Measurements from ENCODE around the gene CARM1.
A peak's percentile ranks its signal among the peaks of the same experiment; 100 is the strongest.
"Not testable (repeated sequence)": the region's sequence is repeated elsewhere in the genome, so short reads cannot be mapped to it uniquely, and the experiment has no call there.

The CARM1 gene

DNA sequence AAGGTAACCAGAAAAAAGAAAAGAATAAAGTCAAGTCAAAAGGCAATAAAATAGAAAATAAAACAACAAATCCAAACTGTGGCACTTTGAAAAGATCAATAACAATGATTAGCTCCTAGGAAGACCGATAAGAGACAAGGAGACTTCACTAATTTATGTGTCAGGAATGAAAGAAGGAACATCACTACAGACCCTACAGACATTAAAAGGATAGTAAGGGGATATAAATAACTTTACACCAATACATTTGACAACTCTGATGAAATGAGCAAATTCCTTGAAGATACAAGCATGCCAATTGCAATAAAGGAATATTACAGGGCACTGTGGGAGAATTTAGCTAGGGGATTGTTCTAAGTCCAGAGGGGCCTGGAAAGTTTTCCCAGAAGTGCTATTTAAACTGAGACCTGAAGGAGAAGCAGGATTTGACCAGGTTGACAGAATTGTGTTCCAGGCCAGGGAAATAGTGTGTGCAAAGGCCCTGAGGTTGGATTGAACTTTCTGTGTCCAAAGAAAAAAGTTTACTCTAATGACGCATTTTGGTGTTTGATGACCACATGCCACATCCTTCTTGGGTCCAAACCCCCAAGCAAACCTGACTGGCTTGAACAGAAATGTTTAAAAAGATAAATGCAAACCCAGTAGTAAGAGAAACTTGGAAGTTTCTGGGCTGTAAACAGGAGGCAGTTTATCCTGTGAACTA, 24.7 kb upstream of the CARM1 start:
- DNase-seq (ENCODE audit: low read depth in 2 of 3, low spot score in 2 of 3) = no peak

DNA sequence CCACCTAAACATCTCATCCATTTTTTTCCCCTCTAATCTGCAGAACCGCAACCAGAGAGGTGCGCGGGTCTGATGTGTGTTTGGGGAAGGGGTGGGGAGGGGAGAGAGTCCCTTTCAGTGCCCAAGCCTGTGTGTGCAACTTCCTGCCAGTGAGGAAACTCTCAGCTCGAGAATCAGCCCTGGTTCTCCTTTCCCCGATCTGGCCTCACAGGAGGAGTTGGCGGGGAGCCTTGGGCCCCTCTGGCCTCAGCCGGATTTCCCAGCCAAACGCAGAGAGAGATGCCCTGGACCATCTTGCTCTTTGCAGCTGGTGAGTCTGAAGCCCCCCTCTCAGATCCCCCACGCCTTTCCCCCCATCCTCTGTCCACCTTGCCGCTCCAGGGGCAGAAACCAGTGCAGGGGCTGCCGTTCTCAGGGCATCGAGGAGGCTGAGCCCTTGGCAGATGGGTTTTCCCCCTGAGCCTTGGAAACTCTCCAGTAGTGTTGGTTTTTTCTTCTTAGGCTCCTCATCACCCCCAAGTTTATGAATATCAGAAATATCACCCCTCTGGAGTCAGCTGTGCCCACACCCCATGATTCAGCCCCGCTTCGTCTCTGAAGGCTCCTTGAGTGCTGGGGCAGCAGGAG, 23.0 kb upstream of the CARM1 start, which contains the start of gene C19orf38:
Gene C19orf38 (plus strand): TSS at position 186 of the 627 bp plus-strand sequence. CDS start 94 bp downstream, at position 280.
- DNase-seq (ENCODE audit: low read depth in 2 of 3, low spot score in 2 of 3) = no peak

DNA sequence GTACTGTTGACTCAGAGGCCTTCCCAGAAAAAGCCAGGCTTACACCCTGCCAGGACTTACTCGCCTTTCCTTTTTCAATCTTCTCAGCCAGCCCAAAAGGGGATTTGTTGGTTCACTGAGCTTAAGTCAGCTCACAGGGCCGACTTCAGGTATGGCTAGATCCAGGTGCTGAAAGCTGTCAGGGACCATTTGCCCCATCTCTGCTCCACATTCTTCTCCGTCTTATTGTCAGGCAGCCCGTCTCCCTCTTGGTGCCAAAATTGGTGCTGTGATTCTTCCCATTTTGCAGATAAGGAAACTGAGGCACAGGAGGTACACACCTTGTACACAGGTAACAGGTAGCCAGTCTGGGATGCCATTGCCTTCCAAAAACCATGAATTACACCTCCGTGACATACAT, 20.7 kb upstream of the CARM1 start:
- no peak for DNase-seq (ENCODE audit: low read depth in 2 of 3, low spot score in 2 of 3)

DNA sequence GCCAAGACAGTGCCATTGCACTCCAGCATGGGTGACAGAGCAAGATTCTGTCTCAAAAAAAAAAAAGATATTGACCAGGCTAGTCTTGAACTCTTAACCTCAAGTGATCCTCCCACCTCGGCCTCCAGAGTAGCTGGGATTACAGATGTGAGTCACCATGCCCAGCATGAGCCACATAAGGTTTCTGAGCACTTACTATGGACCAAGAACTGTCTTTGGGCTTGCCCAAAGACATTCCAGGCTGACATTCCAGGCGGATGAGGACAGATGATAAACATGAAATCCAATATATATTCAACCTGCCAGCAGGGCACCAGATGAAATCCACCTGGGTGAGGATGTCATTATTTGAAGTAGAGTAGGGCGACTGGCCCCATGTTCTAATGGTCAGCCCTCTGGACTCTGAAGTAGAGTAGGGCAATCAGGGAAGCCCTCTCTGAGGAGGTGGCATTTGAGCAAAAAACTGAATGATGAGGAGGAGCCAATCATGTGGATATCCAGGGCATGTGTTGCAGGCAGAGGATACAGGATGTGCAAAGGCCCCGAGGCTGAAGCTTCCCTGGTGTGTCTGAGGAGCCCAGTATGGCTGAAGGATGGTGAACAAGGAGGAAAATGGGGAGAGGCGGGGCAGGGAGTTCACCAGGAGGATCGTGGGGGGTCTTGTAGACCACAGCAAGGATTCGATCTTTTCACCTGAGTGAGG, 19.1 kb upstream of the CARM1 start:
- no peak for DNase-seq (ENCODE audit: low read depth in 2 of 3, low spot score in 2 of 3)

DNA sequence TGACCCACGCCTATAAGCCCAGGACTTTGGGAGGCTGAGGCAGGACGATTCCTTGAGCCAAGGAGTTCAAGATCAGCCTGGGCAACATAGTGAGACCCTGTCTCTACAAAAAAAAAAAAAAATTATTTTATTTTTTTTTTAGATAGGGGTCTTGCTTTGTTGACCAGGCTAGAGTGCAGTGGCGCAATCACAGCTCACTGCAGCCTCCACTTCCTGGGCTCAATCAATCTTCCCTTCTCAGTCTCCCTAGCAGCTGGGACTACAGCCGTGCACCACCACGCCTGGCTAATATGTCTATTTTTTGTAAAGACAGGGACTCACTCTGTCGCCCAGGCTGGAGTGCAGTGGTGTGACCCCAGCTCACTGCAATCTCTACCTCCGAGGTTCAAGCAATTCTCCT, 18.4 kb upstream of the CARM1 start:
- DNase-seq (ENCODE audit: low read depth in 2 of 3, low spot score in 2 of 3) = no peak

DNA sequence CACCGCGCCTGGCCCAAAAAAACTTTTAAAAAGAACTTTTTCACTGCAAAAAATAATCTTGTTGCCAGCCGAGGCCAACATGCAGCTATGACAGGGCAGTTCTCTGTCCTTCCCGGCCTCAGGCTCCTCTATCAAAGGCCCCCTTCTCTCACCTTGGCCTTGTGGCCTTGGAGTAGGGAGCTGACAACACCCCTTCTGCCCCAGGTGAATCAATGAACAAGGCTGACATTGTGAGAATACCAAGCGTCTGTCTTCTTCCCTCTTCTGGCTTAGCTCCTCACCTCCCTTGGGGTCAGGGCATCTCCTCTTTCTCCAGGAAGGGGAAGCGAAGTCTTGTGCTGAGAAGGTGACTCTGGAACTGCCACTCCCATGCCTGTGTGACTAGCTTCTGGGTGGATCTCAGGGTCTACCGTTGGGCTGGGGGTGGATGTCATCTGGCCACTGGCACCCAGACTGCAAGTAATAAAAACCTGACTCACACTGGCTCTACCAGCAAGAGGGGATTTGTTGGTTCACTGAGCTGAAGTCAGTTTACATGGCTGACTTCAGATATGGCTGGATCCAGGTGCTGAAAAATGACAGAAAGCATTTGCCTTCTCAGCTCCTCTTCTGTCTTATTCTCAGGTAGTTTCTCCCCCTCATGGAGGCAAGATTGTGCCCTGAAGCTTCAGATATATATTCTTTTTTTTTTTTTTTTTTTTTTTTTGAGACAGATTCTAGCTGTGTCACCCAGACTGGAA, 16.8 kb upstream of the CARM1 start:
- no peak for DNase-seq (ENCODE audit: low read depth in 2 of 3, low spot score in 2 of 3)

DNA sequence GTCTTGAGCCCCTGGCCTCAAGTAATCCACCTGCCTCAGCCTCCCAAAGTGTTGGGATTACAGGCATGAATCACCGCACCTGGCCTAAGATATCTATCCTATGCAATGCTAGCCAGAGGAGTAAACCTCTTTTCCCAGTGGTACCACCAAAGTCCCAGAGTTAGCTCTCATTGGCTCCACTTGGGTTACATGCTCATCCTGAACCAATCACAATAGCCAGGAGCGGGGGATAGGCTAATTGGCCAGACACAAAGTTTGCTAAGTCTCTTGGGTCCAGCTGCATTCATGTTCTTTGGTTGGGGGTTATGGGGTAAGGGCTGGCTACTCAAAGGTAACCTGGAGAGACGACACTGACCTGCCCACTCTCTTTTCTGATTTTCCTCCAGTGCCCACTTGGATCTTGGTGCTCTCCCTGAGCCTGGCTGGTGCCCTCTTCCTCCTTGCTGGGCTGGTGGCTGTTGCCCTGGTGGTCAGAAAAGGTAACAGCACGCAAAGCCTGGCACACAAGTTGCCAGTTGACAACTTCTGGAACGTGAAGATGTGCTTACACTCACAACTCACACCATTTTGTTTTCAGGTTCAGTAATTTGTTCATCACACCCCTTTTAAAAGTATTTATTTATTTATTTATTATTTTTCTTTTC, 15.4 kb upstream of the CARM1 start:
- DNase-seq (ENCODE audit: low read depth in 2 of 3, low spot score in 2 of 3) = no peak

DNA sequence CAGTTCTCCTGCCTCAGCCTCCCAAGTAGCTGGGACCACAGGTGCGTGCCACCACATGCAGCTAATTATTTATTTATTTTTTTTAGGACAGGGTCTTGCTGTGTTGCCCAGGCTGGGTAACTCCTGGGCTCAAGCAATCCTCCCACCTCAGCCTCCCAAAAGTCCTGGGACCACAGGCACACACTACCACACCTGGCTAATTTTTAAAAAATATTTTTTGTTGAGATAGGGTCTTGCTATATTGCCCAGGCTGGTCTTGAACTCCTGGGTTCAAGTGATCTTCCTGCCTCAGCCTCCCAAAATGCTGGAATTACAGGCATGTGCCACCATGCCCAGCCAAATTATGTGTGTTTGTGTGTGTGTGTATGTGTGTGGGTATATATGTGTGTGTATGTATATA, 14.5 kb upstream of the CARM1 start:
- DNase-seq (ENCODE audit: low read depth in 2 of 3, low spot score in 2 of 3) = not testable (repeated sequence)

DNA sequence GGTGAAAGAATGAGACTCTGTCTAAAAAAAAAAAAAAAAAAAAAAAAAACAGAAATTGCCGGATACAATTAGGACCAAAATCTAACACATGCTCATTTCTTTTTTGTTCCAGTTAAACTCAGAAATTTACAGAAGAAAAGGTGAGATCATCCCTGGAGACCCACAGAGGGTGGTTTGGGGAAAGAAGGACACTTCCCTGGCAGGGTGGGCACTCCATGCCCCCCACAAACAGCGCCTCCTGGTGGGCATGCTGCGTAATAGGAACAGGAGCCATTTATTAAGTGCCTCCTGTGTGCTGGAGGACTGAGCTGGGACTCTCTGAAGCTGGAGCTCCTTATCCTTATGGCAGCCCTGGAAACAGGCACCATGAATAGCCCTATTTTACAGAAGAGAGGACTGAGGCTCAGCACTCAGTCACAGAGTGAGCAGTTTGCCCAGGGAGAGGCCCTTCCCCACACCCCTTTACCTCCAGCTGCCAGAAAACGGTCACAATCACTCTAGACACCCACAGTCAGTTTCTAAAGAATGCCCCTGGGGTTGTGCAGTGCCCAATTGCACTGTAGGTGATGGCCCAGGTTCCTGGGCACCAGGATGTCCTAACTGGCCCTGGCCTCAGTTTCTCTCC, 13.0 kb upstream of the CARM1 start:
- DNase-seq (ENCODE audit: low read depth in 2 of 3, low spot score in 2 of 3) = no peak

DNA sequence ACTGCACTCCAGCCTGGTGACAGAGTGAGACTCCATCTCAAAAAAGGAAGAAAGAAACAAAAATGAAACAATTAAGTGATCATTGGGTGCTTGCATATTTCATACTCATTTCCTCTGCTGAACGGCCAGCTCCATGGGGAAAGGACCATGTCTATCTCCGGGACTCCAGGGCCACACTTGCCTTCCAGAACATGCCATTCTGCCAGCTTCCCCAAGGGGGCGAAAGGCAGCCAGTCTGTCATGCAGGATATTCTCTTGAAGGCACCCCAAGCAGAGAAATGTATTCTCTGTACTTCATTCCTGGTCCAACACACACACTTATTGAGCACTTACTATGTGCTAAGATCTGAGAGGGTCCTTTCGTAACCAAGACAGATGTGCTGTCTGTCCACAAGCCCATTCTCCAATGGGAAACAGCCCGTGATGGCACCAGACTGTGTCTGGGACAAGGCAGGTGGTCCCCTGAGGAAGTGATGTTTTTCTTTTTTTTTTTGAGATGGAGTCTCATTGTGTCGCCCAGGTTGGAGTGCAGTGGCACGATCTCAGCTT, 10.2 kb upstream of the CARM1 start:
- no peak for DNase-seq (ENCODE audit: low read depth in 2 of 3, low spot score in 2 of 3)

DNA sequence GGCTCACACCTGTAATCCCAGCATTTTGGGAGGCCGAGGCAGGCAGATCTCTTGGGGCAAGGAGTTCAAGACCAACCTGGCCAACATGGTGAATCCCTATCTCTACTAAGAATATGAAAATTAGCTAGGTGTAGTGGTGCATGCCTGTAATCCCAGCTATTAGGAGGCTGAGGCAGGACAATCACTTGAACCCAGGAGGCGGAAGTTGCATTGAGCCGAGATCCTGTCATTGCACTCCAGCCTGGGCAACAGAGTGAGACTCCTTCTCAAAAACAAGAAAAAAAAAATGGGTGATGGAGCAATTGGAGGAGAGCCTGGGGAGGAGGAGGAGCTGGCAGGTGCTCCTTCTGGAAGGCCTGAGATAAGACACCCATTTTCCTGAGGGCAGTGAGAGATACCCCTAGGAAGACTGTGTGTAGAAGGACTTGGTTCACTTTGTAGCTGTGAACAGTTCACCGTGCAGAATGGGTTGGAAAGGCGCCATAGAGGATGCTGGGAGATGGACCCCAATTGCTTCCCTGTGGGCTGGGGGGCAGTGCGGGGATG, 8.7 kb upstream of the CARM1 start:
- DNase-seq (ENCODE audit: low read depth in 2 of 3, low spot score in 2 of 3) = no peak

DNA sequence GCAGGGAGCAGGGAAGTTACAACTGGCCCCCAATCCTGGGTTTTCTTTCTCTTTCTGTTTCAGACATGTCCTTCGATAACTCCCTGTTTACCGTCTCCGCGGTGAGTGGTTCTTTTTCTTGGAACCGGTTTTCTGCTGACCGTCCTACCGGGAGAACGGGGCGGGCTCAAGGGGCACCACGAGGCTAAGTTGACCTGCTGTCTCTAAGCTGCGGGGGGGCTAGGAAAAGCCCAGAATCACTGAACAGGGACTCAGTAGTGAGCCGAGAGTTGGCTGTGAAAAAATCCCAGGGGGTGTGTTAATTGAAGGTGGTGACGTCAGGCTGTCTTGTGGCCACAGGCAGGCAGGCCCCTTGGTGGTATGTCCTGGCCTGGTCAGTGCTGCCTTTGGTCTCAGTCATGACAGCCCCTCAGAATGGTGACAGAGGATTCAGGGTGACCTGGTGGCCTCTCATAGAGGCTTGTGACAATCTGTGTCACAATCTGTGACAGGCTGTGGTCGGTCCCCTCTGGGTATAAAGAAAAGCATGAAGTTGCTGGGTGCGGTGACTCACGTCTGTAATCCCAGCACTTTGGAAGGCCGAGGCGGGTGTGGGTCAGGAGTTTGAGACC, 8.1 kb upstream of the CARM1 start:
- no peak for DNase-seq (ENCODE audit: low read depth in 2 of 3, low spot score in 2 of 3)

DNA sequence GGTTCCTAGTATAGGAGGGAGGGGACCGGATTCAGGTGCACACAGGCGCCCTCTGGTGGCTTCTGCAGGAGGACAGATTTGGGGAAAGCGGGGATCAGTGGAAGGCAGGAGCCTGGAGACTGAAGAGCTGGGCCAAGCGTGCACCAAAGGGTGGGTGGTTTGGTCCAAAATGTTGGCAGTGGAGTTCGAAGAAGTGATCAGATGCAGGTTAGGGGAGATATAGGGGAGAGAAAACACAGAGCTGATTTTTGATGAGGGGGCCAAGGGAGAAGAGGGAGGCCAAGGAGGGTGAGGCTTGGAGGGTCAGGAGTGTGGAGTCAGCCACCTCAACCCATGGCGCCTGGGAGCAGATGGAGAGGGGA, 6.8 kb upstream of the CARM1 start:
- peak; percentile 44 to 74 (median 65) for DNase-seq (ENCODE audit: low read depth in 2 of 3, low spot score in 2 of 3)

DNA sequence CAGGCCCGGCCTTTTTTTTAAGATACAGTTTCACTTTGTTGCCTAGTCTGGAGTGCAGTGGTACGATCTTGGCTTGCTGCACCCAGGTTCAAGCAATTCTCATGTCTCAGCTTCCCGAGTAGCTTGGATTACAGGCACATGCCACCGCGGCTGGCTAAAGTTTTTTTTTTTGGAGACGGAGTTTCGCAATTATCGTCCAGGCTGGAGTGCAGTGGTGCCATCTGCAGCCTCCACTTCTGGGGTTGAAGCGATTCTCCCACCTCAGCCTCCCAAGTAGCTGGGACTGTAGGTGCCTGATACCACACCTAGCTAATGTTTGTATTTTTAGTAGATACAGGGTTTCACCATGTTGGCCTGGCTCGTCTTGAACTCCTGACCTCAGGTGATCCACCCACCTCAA, 4.9 kb upstream of the CARM1 start:
- no peak for DNase-seq (ENCODE audit: low read depth in 2 of 3, low spot score in 2 of 3)

DNA sequence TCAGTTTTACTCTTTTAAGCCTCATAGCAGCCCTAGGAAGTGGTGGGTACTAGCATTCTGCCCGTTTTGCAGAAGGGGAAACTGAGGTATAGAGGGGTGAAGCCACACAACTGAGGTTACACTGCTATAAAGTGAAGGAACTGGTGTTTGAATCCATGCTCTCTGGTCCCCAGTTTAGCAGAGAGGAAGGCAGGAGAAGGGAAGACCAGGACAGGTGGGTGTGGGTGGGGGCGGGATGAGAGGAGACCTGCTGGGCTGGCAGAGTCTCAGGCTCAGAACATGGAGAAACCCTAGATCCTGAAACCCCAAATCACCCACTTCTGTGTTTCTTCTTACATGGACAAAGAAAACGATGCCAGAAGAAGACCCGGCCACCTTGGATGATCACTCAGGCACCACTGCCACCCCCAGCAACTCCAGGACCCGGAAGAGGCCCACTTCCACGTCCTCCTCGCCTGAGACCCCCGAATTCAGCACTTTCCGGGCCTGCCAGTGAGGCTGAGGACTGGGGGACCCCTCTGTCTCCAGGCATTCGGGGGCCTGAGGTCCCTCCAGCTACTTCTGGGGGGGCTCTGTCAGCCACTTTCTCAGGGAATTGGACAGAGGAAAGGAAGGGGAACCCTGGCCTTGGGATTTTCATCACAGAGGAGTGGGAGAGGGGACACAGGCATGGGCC, 2.3 kb upstream of the CARM1 start:
- DNase-seq (ENCODE audit: low read depth in 2 of 3, low spot score in 2 of 3) = no peak

DNA sequence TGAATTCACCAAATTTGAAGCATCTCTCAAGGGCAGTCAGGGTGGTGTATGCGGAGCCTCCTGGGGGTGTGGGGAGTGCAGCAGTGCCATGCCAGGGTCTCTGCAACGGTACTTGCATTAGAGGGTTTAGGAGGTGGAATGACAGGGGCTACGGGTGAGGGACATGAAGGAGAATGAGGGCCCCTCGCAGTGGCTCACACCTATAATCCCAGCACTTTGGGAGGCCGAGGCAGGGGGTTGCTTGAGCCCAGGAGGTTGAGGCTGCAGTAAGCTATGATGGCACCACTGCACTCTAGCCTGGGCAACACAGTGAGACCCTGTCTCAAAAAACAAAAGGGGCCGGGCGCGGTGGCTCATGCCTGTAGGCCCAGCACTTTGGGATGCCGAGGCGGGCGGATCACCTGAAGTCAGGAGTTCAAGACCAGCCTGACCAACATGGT, 1.5 kb upstream of the CARM1 start:
- DNase-seq (ENCODE audit: low read depth in 2 of 3, low spot score in 2 of 3) = not testable (repeated sequence)

DNA sequence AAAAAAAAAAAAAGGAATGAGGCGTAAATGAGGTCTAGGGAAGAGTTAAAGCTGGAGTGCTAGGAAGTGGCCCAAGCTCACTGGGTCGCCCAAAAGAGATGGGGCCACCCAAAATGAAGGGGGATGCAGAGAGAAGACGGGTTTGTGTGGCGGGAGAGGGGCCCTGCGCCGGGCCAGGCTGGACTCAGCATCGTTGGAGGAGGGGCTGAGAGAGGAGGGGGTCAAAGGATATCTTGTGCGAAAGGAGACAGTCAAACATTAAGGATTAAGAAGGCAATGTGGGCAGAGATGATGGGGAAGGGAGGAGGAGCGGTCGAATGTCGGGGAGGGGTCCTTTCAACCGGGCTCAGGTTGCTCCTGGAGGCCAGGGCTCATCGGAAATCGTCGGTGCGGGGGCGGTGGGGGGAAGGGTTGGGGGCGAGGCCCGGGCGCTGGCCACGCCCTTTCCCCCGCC, 825 bp upstream of the CARM1 start:
- no peak for DNase-seq (ENCODE audit: low read depth in 2 of 3, low spot score in 2 of 3)

DNA sequence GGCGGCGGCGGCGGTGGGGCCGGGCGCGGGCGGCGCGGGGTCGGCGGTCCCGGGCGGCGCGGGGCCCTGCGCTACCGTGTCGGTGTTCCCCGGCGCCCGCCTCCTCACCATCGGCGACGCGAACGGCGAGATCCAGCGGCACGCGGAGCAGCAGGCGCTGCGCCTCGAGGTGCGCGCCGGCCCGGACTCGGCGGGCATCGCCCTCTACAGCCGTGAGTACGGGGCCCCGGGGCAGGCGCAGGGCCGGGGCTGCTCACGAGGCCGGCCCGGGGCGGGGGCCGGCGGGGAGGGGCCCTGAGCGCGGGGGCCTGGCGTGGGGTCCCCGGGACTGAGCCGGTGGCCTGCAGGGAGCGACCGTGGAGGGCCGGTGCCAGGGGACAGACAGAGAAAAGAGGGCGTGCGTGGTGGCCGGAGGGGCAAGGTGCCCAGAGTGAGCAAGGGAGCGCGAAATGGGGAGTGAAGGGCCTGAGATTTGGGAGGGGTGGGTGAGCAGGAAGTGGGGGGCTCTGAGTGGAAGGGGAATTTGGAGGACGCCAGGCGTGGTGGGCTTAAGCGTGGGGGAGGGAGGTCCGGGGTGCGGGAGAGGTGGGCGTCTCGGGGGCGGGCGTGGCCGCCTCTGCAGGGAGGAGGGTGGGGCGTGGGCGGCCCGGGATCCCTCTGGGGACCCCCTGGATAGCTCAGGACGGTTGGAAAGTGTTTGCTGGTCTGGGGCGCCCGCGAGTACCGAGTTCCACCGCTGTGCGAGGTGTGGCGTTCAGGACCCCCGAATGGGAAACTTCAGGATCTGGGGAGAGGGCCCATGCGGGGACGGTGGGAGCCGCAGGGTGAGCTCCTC, 575 bp downstream of the CARM1 start:
- peak in 2 of 3 experiments; percentile 18 to 40 for DNase-seq (ENCODE audit: low read depth in 2 of 3, low spot score in 2 of 3)
